ENCODE measurements around the gene MSMO1. TPM values are rescaled to one million over a fixed set of nuclear protein-coding genes. Genes with fewer than 3 reads are reported as not detected.

MSMO1 gene
- total RNA-seq, 2 donors from 2014 or later: 12.3 to 16.7 TPM

DNA sequence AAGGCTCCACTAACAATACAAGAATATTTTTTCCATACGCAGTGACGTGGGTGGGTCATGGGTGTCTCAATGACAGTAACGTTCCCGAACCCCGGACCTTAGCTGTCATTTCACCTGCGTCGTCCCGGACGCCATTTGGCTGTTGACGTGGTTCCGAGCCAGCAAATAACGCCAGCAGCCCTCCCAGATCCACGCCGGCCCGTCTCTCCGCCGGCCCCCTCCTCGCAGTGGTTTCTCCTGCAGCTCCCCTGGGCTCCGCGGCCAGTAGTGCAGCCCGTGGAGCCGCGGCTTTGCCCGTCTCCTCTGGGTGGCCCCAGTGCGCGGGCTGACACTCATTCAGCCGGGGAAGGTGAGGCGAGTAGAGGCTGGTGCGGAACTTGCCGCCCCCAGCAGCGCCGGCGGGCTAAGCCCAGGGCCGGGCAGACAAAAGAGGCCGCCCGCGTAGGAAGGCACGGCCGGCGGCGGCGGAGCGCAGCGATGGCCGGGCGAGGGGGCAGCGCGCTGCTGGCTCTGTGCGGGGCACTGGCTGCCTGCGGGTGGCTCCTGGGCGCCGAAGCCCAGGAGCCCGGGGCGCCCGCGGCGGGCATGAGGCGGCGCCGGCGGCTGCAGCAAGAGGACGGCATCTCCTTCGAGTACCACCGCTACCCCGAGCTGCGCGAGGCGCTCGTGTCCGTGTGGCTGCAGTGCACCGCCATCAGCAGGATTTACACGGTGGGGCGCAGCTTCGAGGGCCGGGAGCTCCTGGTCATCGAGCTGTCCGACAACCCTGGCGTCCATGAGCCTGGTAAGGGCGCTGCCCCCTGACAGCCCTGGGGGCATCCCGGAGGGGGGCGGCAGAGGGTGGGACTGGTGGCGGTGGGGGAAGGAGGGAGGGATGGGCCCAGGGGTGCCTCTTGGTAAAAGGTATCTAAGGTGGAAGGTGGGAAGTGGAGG, 51.5 kb downstream of the MSMO1 start, which contains the start of gene CPE:
Gene CPE (plus strand): TSS at position 264 of the 933 bp plus-strand sequence. CDS start 214 bp downstream, at position 478.
- DNase-seq (ENCODE audit: low spot score) (peak; percentile 29), ATAC-seq (ENCODE audit: insufficient number of reproducible peaks, low FRiP score, low read depth) (peak; percentile 95)
- H3K9me3 ChIP-seq: no peaks in the 10 kb centered on the region
- peaks cover 5 to 43% of the 10 kb centered on the region in 2 donors for H3K4me1 ChIP-seq (ENCODE audit: control insufficient read depth in 1 of 2, low read depth in 2 of 2)
- H3K27ac ChIP-seq: peak within 1 kb of the TSS; percentile 83 to 86
- no peaks in the 10 kb centered on the region for H3K27me3 ChIP-seq (replicated peaks; ENCODE audit: insufficient read depth)
- peak within 1 kb of the TSS; percentile 81 for H3K4me3 ChIP-seq
- TF ChIP-seq, protein P1, sequence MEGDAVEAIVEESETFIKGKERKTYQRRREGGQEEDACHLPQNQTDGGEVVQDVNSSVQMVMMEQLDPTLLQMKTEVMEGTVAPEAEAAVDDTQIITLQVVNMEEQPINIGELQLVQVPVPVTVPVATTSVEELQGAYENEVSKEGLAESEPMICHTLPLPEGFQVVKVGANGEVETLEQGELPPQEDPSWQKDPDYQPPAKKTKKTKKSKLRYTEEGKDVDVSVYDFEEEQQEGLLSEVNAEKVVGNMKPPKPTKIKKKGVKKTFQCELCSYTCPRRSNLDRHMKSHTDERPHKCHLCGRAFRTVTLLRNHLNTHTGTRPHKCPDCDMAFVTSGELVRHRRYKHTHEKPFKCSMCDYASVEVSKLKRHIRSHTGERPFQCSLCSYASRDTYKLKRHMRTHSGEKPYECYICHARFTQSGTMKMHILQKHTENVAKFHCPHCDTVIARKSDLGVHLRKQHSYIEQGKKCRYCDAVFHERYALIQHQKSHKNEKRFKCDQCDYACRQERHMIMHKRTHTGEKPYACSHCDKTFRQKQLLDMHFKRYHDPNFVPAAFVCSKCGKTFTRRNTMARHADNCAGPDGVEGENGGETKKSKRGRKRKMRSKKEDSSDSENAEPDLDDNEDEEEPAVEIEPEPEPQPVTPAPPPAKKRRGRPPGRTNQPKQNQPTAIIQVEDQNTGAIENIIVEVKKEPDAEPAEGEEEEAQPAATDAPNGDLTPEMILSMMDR (IDR thresholded peaks at IDR 0.05): peak; percentile 76
- H3K36me3 ChIP-seq: no peaks in the 10 kb centered on the region

- TF ChIP-seq, protein P1 (IDR thresholded peaks at IDR 0.05): no peak
- DNase-seq (ENCODE audit: low spot score): no peak
- H3K4me3 ChIP-seq: peak overlapping the region; percentile 81
- no peaks in the 10 kb centered on the region for H3K27me3 ChIP-seq (replicated peaks; ENCODE audit: insufficient read depth)
- H3K9me3 ChIP-seq: no peaks in the 10 kb centered on the region
- H3K4me1 ChIP-seq (ENCODE audit: control insufficient read depth in 1 of 2, low read depth in 2 of 2): peaks cover 11 to 49% of the 10 kb centered on the region in 2 donors
- peak overlapping the region; percentile 83 to 86 for H3K27ac ChIP-seq
- no peaks in the 10 kb centered on the region for H3K36me3 ChIP-seq
- no peak for ATAC-seq (ENCODE audit: insufficient number of reproducible peaks, low FRiP score, low read depth)
These were observed 52.2 kb downstream of the MSMO1 start for GRCh38 chr4:165379678-165380064.

- Histone ChIP-seq H3K27ac (peak overlapping the region; percentile 44 to 83), H3K36me3 (no peaks in the 10 kb centered on the region), H3K27me3 (replicated peaks; ENCODE audit: insufficient read depth) (no peaks in the 10 kb centered on the region), H3K4me1 (ENCODE audit: control insufficient read depth in 1 of 2, low read depth in 2 of 2) (peaks cover 16 to 61% of the 10 kb centered on the region in 2 donors), H3K9me3 (no peaks in the 10 kb centered on the region), H3K4me3 (peak overlapping the region; percentile 81)
- ATAC-seq (ENCODE audit: insufficient number of reproducible peaks, low FRiP score, low read depth) (no peak), DNase-seq (ENCODE audit: low spot score) (no peak)
- TF ChIP-seq, protein P1 (IDR thresholded peaks at IDR 0.05): no peak
These were observed 53.3 kb downstream of the MSMO1 start for GRCh38 chr4:165380805-165381204.

- H3K9me3 ChIP-seq: no peaks in the 10 kb centered on the region
- no peaks in the 10 kb centered on the region for H3K27me3 ChIP-seq (replicated peaks; ENCODE audit: insufficient read depth)
- ATAC-seq (ENCODE audit: insufficient number of reproducible peaks, low FRiP score, low read depth): no peak
- peak overlapping the region; percentile 81 for H3K4me3 ChIP-seq
- H3K4me1 ChIP-seq (ENCODE audit: control insufficient read depth in 1 of 2, low read depth in 2 of 2): peaks cover 16 to 67% of the 10 kb centered on the region in 2 donors
- no peak for DNase-seq (ENCODE audit: low spot score)
- H3K27ac ChIP-seq: peak overlapping the region; percentile 45 to 83
- TF ChIP-seq, protein P1 (IDR thresholded peaks at IDR 0.05): no peak
- no peaks in the 10 kb centered on the region for H3K36me3 ChIP-seq
These were observed 54.4 kb downstream of the MSMO1 start for GRCh38 chr4:165381821-165382373.

DNA sequence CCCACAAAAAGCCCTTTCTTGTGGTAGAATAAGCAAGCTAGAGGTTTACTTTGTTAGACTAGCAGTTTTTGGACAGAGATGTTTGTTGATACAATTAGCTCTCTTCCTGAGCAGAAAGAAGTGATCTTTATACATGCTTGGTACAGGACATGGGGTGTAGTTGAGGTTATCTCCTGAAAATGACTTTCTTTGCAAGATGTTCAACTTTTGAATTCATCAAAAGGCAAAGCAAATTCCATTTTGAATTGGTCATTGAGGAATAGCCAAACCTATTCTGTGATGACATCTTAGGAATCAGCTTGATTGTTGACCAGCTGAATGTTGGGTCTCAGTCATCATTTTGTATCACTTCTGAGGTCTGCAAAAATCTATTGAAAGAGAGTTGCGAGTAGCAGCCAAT, 55.2 kb downstream of the MSMO1 start:
- H3K36me3 ChIP-seq: no peaks in the 10 kb centered on the region
- DNase-seq (ENCODE audit: low spot score) (no peak), ATAC-seq (ENCODE audit: insufficient number of reproducible peaks, low FRiP score, low read depth) (no peak)
- H3K27ac ChIP-seq: peak overlapping the region; percentile 59 to 83
- H3K27me3 ChIP-seq (replicated peaks; ENCODE audit: insufficient read depth): no peaks in the 10 kb centered on the region
- peak overlapping the region; percentile 50 for H3K4me3 ChIP-seq
- H3K4me1 ChIP-seq (ENCODE audit: control insufficient read depth in 1 of 2, low read depth in 2 of 2): peaks cover 16 to 67% of the 10 kb centered on the region in 2 donors
- TF ChIP-seq, protein P1 (IDR thresholded peaks at IDR 0.05): no peak
- no peaks in the 10 kb centered on the region for H3K9me3 ChIP-seq

All from thoracic aorta (tissue), 2 donors.